Skeletal muscle satellite cell (primary cell): ENCODE results near the gene LIMD2.

ENCODE experiments used
- H3K27me3 ChIP-seq: 2 replicates; pipeline ENCODE4 v1.7.0; 2013; ENCODE audit warnings: low read length; ENCODE audit not compliant: control insufficient read depth, insufficient read depth
- H3K36me3 ChIP-seq: 2 replicates; pipeline ENCODE4 v1.7.0; 2013; ENCODE audit warnings: mild to moderate bottlenecking, control low read depth, low read length; ENCODE audit not compliant: insufficient read depth
- H3K4me1 ChIP-seq: 2 replicates; pipeline ENCODE4 v1.7.0; 2013; ENCODE audit warnings: low read length; ENCODE audit not compliant: control insufficient read depth, insufficient read depth
- H3K4me2 ChIP-seq: 2 replicates; pipeline ENCODE4 v1.7.0; 2013; ENCODE audit warnings: mild to moderate bottlenecking, low read length
- H3K4me3 ChIP-seq: 2 replicates; pipeline ENCODE4 v1.7.0; 2013; ENCODE audit warnings: low read length
- H3K9ac ChIP-seq: 2 replicates; pipeline ENCODE4 v1.7.0; 2013; ENCODE audit warnings: mild to moderate bottlenecking, low read depth, low read length, moderate library complexity
- H3K9me3 ChIP-seq: replicated peaks from 2 replicates; pipeline ENCODE4 v1.7.0; 2013; ENCODE audit warnings: mild to moderate bottlenecking, control low read depth, low read length

Gene LIMD2

DNA sequence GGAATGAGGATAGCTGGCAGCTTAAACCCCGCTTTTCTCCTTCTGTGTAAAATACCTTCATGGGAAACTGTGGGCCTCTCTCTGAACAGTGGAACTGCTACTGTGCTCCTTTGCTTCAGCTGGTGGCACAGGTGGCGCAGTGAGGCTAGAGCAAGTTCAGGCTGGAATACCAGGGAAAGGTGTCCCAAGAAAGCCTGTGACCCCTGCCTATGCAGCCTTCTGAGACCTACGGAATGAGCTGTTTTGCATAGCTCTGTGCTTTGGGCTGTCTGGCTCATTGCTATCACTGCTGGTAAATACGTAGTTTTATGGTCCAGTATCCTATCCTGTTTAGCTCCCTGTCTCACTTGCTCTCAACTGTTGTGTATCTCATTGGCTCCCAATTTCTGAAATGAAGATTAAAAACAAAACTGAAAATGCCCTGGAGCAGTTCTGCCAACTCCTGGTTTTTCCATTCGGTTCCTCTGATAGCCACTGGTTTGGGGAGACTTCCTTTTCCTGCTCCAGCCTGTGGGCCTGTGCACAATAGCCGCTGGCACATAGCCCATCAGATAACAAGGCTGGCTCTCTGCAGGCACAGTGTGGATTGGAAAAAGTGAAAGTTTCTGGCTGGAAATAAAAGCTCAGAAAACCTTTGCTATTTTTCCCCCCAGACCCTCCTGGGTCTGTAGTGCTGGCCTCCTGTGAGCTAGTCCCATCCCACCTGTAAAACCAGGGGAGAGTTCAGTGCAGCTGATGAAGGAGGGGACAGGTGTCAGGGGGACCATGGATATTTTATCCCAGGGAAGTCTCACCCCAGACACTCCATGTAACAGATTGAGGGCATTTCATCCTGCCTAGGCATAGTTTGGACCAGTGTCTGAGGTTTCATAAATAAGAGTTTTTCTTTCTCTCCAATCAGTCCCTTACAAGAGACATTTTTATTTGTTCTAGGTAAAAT, 24.0 kb downstream of the LIMD2 start:
- Histone ChIP-seq H3K4me2 (no peak overlapping the region), H3K4me1 (peaks cover 4% of the 10 kb centered on the region), H3K9ac (no peak overlapping the region), H3K27me3 (no peaks in the 10 kb centered on the region), H3K36me3 (peaks cover 18% of the 10 kb centered on the region), H3K4me3 (no peak overlapping the region), H3K9me3 (no peaks in the 10 kb centered on the region)

GRCh38 chr17:63675231-63675606, 24.7 kb downstream of the LIMD2 start:
- Histone ChIP-seq H3K36me3 (peaks cover 17% of the 10 kb centered on the region), H3K4me1 (peaks cover 4% of the 10 kb centered on the region)

DNA sequence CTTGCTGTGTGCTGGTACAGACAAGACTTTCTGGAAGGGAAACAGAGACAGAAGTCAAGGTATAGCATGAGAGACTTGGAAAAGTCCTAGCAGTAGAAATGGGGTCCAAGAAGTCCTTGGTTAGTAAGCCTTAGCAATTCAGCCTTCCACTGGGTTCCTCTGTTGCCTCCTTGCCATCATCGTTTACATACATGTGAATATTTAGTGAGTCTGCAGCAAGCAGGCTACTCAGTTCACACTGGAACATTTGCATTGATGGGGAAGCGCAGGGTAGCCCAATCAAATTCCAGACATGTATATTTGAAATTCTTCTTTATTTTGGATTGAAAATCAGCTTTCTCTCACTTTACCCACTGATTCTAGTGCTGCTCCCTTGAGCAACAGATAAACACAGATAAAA, 27.1 kb downstream of the LIMD2 start:
- Histone ChIP-seq H3K9me3 (no peaks in the 10 kb centered on the region), H3K36me3 (peaks cover 27% of the 10 kb centered on the region), H3K4me2 (no peak overlapping the region), H3K4me3 (no peak overlapping the region), H3K9ac (no peak overlapping the region), H3K27me3 (no peaks in the 10 kb centered on the region), H3K4me1 (peaks cover 4% of the 10 kb centered on the region)

More at GRCh38 chr17:63675231-63675606, 24.7 kb downstream of the LIMD2 start:
- Histone ChIP-seq H3K9me3 (no peaks in the 10 kb centered on the region), H3K27me3 (no peaks in the 10 kb centered on the region), H3K4me3 (no peak overlapping the region), H3K4me2 (no peak overlapping the region), H3K9ac (no peak overlapping the region)

GRCh38 chr17:63665527-63666214, 34.3 kb downstream of the LIMD2 start:
- peaks cover 20% of the 10 kb centered on the region for H3K36me3 ChIP-seq
- no peak overlapping the region for H3K4me3 ChIP-seq
- H3K9ac ChIP-seq = no peak overlapping the region

GRCh38 chr17:63659850-63660249, 40.1 kb downstream of the LIMD2 start:
- no peak overlapping the region for H3K9ac ChIP-seq
- no peaks in the 10 kb centered on the region for H3K27me3 ChIP-seq
- no peak overlapping the region for H3K4me3 ChIP-seq
- no peaks in the 10 kb centered on the region for H3K9me3 ChIP-seq
- no peaks in the 10 kb centered on the region for H3K4me1 ChIP-seq
- H3K4me2 ChIP-seq = no peak overlapping the region
- H3K36me3 ChIP-seq = peaks cover 18% of the 10 kb centered on the region

More at GRCh38 chr17:63665527-63666214, 34.3 kb downstream of the LIMD2 start:
- no peaks in the 10 kb centered on the region for H3K4me1 ChIP-seq
- no peak overlapping the region for H3K4me2 ChIP-seq
- H3K9me3 ChIP-seq = no peaks in the 10 kb centered on the region
- H3K27me3 ChIP-seq = no peaks in the 10 kb centered on the region

DNA sequence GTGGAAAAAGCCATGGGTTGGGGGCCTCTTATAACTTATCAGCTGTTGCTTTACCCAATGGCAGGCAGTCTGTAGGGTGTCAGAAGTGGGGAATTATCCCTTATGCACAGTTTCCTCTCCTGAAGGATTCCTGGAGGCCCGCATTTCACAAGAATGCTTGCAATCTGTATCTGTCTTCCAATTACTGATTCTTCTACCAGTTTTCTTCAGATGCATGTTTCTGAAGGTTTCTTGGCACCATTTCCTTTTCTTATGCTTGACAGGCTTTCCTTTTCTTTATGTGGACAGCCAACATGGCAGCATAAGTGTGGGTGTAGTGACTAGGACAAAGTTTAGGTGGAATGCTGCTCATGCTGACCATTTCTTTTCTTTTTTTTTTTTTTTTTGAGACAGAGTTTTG, 41.6 kb downstream of the LIMD2 start:
- no peak overlapping the region for H3K4me2 ChIP-seq
- H3K27me3 ChIP-seq = no peaks in the 10 kb centered on the region
- H3K36me3 ChIP-seq = peaks cover 18% of the 10 kb centered on the region
- no peaks in the 10 kb centered on the region for H3K4me1 ChIP-seq
- no peak overlapping the region for H3K9ac ChIP-seq
- no peaks in the 10 kb centered on the region for H3K9me3 ChIP-seq
- H3K4me3 ChIP-seq = no peak overlapping the region

DNA sequence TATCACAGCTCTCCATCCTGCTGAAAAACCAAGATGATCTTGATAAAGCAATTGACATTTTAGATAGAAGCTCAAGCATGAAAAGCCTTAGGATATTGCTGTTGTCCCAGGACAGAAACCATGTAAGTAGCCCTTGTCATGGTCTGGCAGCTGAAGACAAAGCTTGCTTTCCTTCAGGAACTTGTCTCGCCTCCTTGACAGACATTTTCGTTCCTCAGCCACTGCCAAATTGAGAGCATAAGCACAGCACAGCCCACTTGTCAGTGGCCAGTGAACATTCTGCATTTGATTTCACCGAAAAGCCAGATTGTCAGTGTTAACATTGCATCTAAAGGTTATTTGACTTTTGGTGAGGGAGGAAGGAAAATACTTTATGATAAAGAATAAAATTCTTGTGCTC, 42.1 kb downstream of the LIMD2 start:
- Histone ChIP-seq H3K4me1 (no peaks in the 10 kb centered on the region), H3K27me3 (no peaks in the 10 kb centered on the region), H3K36me3 (peaks cover 18% of the 10 kb centered on the region), H3K4me3 (no peak overlapping the region), H3K9me3 (no peaks in the 10 kb centered on the region), H3K9ac (no peak overlapping the region), H3K4me2 (no peak overlapping the region)

GRCh38 chr17:63653050-63653449, 46.9 kb downstream of the LIMD2 start:
- Histone ChIP-seq H3K27me3 (no peaks in the 10 kb centered on the region), H3K4me2 (no peak overlapping the region), H3K9me3 (no peaks in the 10 kb centered on the region), H3K4me3 (no peak overlapping the region), H3K9ac (no peak overlapping the region), H3K36me3 (peaks cover 16% of the 10 kb centered on the region), H3K4me1 (no peaks in the 10 kb centered on the region)

GRCh38 chr17:63652106-63652505, 47.8 kb downstream of the LIMD2 start:
- Histone ChIP-seq H3K4me3 (no peak overlapping the region), H3K9me3 (no peaks in the 10 kb centered on the region), H3K36me3 (peaks cover 11% of the 10 kb centered on the region), H3K4me1 (no peaks in the 10 kb centered on the region), H3K4me2 (no peak overlapping the region), H3K27me3 (no peaks in the 10 kb centered on the region), H3K9ac (no peak overlapping the region)

GRCh38 chr17:63649813-63650212, 50.1 kb downstream of the LIMD2 start:
- H3K9me3 ChIP-seq = no peaks in the 10 kb centered on the region
- no peak overlapping the region for H3K9ac ChIP-seq
- no peaks in the 10 kb centered on the region for H3K4me1 ChIP-seq
- H3K4me3 ChIP-seq = no peak overlapping the region
- H3K36me3 ChIP-seq = peaks cover 8% of the 10 kb centered on the region
- no peak overlapping the region for H3K4me2 ChIP-seq
- H3K27me3 ChIP-seq = no peaks in the 10 kb centered on the region

DNA sequence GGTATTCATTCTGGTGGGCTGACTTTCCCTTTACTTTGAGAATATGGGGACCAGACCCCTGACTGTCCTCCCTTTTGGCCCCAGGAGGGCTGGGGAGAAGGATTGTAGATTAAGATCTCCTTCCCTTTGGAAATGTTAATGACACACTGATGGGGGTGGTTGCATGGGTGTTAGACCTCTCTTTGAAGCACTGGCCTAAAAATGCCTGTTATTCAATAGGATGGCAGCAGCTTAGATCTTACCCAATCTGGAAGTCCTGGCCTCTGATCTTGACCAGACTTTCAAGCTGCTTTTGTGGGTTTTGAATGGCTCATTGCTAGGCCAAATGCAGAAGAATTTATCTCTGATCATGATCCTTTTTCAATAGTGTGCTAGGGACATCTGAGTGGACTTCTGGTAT, 52.0 kb downstream of the LIMD2 start:
- H3K9ac ChIP-seq = no peak overlapping the region
- H3K9me3 ChIP-seq = no peaks in the 10 kb centered on the region
- no peak overlapping the region for H3K4me3 ChIP-seq
- H3K4me1 ChIP-seq = no peaks in the 10 kb centered on the region
- H3K4me2 ChIP-seq = no peak overlapping the region
- H3K36me3 ChIP-seq = peaks cover 3% of the 10 kb centered on the region
- H3K27me3 ChIP-seq = no peaks in the 10 kb centered on the region
